Mesendoderm (in vitro differentiated cells): ENCODE results near the gene ESAM.

ENCODE experiments used
- DNase-seq: peaks from one replicate; pipeline ENCODE4 v3.0.0; 2013
- H2AK5ac ChIP-seq: 2 replicates; pipeline ENCODE4 v1.6.1; 2013; ENCODE audit warnings: low read length, inconsistent platforms
- H2BK120ac ChIP-seq: 2 replicates; pipeline ENCODE4 v1.6.1; 2013; ENCODE audit warnings: low read depth, mild to moderate bottlenecking, low read length, moderate library complexity, mixed read lengths
- H2BK15ac ChIP-seq: replicated peaks from 2 replicates; pipeline ENCODE4 v1.6.1; 2013; ENCODE audit warnings: low read depth, mild to moderate bottlenecking, moderate library complexity
- H2BK5ac ChIP-seq: 2 replicates; pipeline ENCODE4 v1.6.1; 2013; ENCODE audit warnings: low read length, inconsistent platforms
- H3K18ac ChIP-seq: 2 replicates; pipeline ENCODE4 v1.6.1; 2013; ENCODE audit warnings: mild to moderate bottlenecking, low read length, mixed read lengths
- H3K23ac ChIP-seq: one replicate; pipeline ENCODE4 v1.6.1; 2013; ENCODE audit warnings: low read length
- H3K27ac ChIP-seq: 2 replicates; pipeline ENCODE4 v1.5.1; 2013; ENCODE audit warnings: low read depth, mild to moderate bottlenecking, inconsistent platforms, low read length, moderate library complexity
- H3K27me3 ChIP-seq: 2 replicates; pipeline ENCODE4 v1.6.1; 2013; ENCODE audit warnings: low read length, control low read depth, mild to moderate bottlenecking, inconsistent platforms; ENCODE audit not compliant: insufficient read depth, poor library complexity
- H3K36me3 ChIP-seq: 2 replicates; pipeline ENCODE4 v1.6.1; 2013; ENCODE audit warnings: low read length, inconsistent platforms; ENCODE audit not compliant: control insufficient read depth, insufficient read depth
- H3K4ac ChIP-seq: one replicate; pipeline ENCODE4 v1.6.1; 2013; ENCODE audit warnings: low read depth, mild to moderate bottlenecking, low read length, moderate library complexity
- H3K4me1 ChIP-seq: 2 replicates; pipeline ENCODE4 v1.6.1; 2013; ENCODE audit warnings: low read depth, low read length, inconsistent platforms; ENCODE audit not compliant: control insufficient read depth
- H3K4me2 ChIP-seq: 2 replicates; pipeline ENCODE4 v1.6.1; 2013; ENCODE audit warnings: low read length
- H3K4me3 ChIP-seq: 2 replicates; pipeline ENCODE4 v1.5.1; 2013; ENCODE audit warnings: mild to moderate bottlenecking, low read length
- H3K56ac ChIP-seq: one replicate; pipeline ENCODE4 v1.6.1; 2013; ENCODE audit warnings: low read length
- H3K79me1 ChIP-seq: 2 replicates; pipeline ENCODE4 v1.6.1; 2013; ENCODE audit warnings: low read length, inconsistent platforms
- H3K79me2 ChIP-seq: 2 replicates; pipeline ENCODE4 v1.6.1; 2013; ENCODE audit warnings: mild to moderate bottlenecking, low read length; ENCODE audit not compliant: control insufficient read depth, insufficient read depth
- H3K9ac ChIP-seq: 2 replicates; pipeline ENCODE4 v1.6.1; 2013; ENCODE audit warnings: low read length, inconsistent platforms
- H4K5ac ChIP-seq: one replicate; pipeline ENCODE4 v1.6.1; 2013; ENCODE audit warnings: low read length
- H4K8ac ChIP-seq: one replicate; pipeline ENCODE4 v1.6.1; 2013; ENCODE audit warnings: low read depth, mild to moderate bottlenecking, control low read depth, low read length, moderate library complexity
- WGBS: extraction: QIAGEN DNeasy Blood & Tissue Kit; methylation state at CpG from one replicate; pipeline ENCODE4 v1.1.7; 2013; ENCODE audit warnings: low lambda C conversion rate, missing lambda C conversion rate; ENCODE audit not compliant: insufficient coverage; ENCODE audit errors: extremely low coverage; 5-methylcytosine and 5-hydroxymethylcytosine counted together

The ESAM gene

GRCh38 chr11:124757320-124757719 is 4.8 kb downstream of the ESAM start:
- Histone ChIP-seq H3K4me3 (no peak overlapping the region), H3K18ac (no peak overlapping the region), H3K79me1 (no peaks in the 10 kb centered on the region), H3K4me2 (no peak overlapping the region), H3K79me2 (no peaks in the 10 kb centered on the region), H3K23ac (no peak overlapping the region), H2BK5ac (no peak overlapping the region), H3K27me3 (peaks cover 72% of the 10 kb centered on the region), H3K27ac (no peak overlapping the region), H3K4me1 (peaks cover 7% of the 10 kb centered on the region), H3K56ac (no peak overlapping the region), H4K8ac (no peak overlapping the region), H4K5ac (no peak overlapping the region), H2BK15ac (no peak overlapping the region), H2BK120ac (no peak overlapping the region), H2AK5ac (no peak overlapping the region), H3K9ac (no peak overlapping the region), H3K36me3 (no peaks in the 10 kb centered on the region), H3K4ac (no peak overlapping the region)
- WGBS, result no CpG with 5 or more reads among the region's 3 CpGs
- DNase-seq, result no peak

GRCh38 chr11:124756753-124757227 is 5.3 kb downstream of the ESAM start:
- no peak overlapping the region for H3K56ac ChIP-seq
- H3K79me1 ChIP-seq, result no peaks in the 10 kb centered on the region
- no peak overlapping the region for H2BK120ac ChIP-seq
- H3K4me3 ChIP-seq, result no peak overlapping the region
- H3K9ac ChIP-seq, result no peak overlapping the region
- H3K27me3 ChIP-seq, result peaks cover 74% of the 10 kb centered on the region
- no CpG with 5 or more reads among the region's 6 CpGs for WGBS
- H2BK15ac ChIP-seq, result no peak overlapping the region
- H3K4ac ChIP-seq, result no peak overlapping the region
- H3K4me2 ChIP-seq, result no peak overlapping the region
- peaks cover 7% of the 10 kb centered on the region for H3K4me1 ChIP-seq
- H3K18ac ChIP-seq, result no peak overlapping the region
- H2BK5ac ChIP-seq, result no peak overlapping the region
- no peak overlapping the region for H4K5ac ChIP-seq
- no peak overlapping the region for H2AK5ac ChIP-seq
- no peak for DNase-seq
- no peaks in the 10 kb centered on the region for H3K36me3 ChIP-seq
- no peak overlapping the region for H3K27ac ChIP-seq
- H3K23ac ChIP-seq, result no peak overlapping the region
- no peaks in the 10 kb centered on the region for H3K79me2 ChIP-seq
- H4K8ac ChIP-seq, result no peak overlapping the region

- DNase-seq, result no peak
Observed at GRCh38 chr11:124756033-124756752, 5.9 kb downstream of the ESAM start.

DNA sequence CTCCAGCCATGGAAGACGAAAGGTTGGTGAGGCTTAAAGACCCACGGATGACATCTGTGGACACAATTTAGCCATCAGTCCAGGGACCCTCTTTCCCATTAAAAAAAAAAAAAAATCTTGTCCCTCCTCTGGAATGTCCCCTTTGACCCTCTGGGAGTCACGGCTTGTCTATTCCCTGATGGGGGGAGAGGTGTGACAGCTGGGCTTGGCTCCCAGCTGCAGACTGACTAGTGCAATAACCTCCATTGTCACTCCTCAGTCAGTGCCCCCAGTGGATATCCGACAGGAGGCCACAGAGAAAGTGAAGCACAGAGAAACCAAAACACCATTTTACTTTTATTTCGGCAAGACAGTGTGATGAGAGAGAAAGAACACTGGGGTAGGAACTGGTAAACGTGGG is 7.4 kb downstream of the ESAM start:
- H2BK15ac ChIP-seq, result no peak overlapping the region
- no peak overlapping the region for H3K18ac ChIP-seq
- H3K9ac ChIP-seq, result no peak overlapping the region
- H4K8ac ChIP-seq, result no peak overlapping the region
- H3K4me3 ChIP-seq, result no peak overlapping the region
- H2BK5ac ChIP-seq, result no peak overlapping the region
- H3K4ac ChIP-seq, result no peak overlapping the region
- WGBS, result no CpG with 5 or more reads among the region's 6 CpGs
- peaks cover 75% of the 10 kb centered on the region for H3K27me3 ChIP-seq
- no peak overlapping the region for H3K23ac ChIP-seq
- H2BK120ac ChIP-seq, result no peak overlapping the region
- no peak overlapping the region for H2AK5ac ChIP-seq
- peaks cover 4% of the 10 kb centered on the region for H3K4me1 ChIP-seq
- no peak overlapping the region for H3K27ac ChIP-seq
- no peak overlapping the region for H3K4me2 ChIP-seq
- H3K79me2 ChIP-seq, result no peaks in the 10 kb centered on the region
- H3K79me1 ChIP-seq, result no peaks in the 10 kb centered on the region
- no peak overlapping the region for H3K56ac ChIP-seq
- H3K36me3 ChIP-seq, result no peaks in the 10 kb centered on the region
- no peak for DNase-seq
- H4K5ac ChIP-seq, result no peak overlapping the region

More at GRCh38 chr11:124756033-124756752, 5.9 kb downstream of the ESAM start:
- H3K56ac ChIP-seq, result no peak overlapping the region
- no peak overlapping the region for H3K18ac ChIP-seq
- no peak overlapping the region for H2BK15ac ChIP-seq
- no peaks in the 10 kb centered on the region for H3K79me2 ChIP-seq
- peaks cover 74% of the 10 kb centered on the region for H3K27me3 ChIP-seq
- no peak overlapping the region for H3K9ac ChIP-seq
- H2BK5ac ChIP-seq, result no peak overlapping the region
- H3K23ac ChIP-seq, result no peak overlapping the region
- H3K79me1 ChIP-seq, result no peaks in the 10 kb centered on the region
- no peaks in the 10 kb centered on the region for H3K36me3 ChIP-seq
- no peak overlapping the region for H4K8ac ChIP-seq
- H3K27ac ChIP-seq, result no peak overlapping the region
- H2BK120ac ChIP-seq, result no peak overlapping the region
- H2AK5ac ChIP-seq, result no peak overlapping the region
- no peak overlapping the region for H3K4ac ChIP-seq
- no CpG with 5 or more reads among the region's 9 CpGs for WGBS
- no peak overlapping the region for H4K5ac ChIP-seq
- H3K4me3 ChIP-seq, result no peak overlapping the region
- H3K4me1 ChIP-seq, result peaks cover 6% of the 10 kb centered on the region
- H3K4me2 ChIP-seq, result no peak overlapping the region

GRCh38 chr11:124754309-124754708 is 7.8 kb downstream of the ESAM start:
- Histone ChIP-seq H3K18ac (no peak overlapping the region), H3K4ac (no peak overlapping the region), H3K23ac (no peak overlapping the region), H2BK15ac (no peak overlapping the region), H3K4me1 (peaks cover 4% of the 10 kb centered on the region), H2BK120ac (no peak overlapping the region), H2AK5ac (no peak overlapping the region), H3K79me2 (no peaks in the 10 kb centered on the region), H3K56ac (no peak overlapping the region), H3K27ac (no peak overlapping the region), H3K36me3 (no peaks in the 10 kb centered on the region), H3K4me3 (no peak overlapping the region), H3K79me1 (no peaks in the 10 kb centered on the region), H3K9ac (no peak overlapping the region), H4K5ac (no peak overlapping the region), H3K4me2 (no peak overlapping the region), H2BK5ac (no peak overlapping the region), H3K27me3 (peaks cover 74% of the 10 kb centered on the region), H4K8ac (no peak overlapping the region)
- WGBS, result no CpG with 5 or more reads among the region's 4 CpGs
- no peak for DNase-seq

DNA sequence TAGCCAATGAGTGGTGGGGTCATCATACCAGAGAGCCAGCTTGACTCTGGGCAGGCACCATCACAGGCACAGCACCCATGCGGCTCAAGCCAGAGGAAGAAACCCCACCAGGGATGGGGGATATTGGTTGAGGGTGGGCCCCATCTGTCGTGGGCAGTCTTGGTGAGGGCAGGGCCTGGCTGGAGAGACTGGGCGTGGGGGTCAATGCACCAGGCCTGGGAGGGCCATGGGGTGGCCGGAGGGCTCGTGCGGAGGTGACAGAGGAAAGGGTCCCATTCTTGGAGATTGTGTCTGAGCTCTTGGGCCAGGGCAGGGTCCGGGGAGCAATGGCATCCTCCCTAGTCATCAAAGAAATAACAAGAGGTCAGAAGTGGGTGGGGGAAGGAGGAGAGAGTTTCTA is 8.5 kb downstream of the ESAM start:
- Histone ChIP-seq H3K4me3 (no peak overlapping the region), H3K23ac (no peak overlapping the region), H4K8ac (no peak overlapping the region), H2BK120ac (no peak overlapping the region), H3K4ac (no peak overlapping the region), H3K79me2 (no peaks in the 10 kb centered on the region), H3K79me1 (no peaks in the 10 kb centered on the region), H3K27me3 (peaks cover 74% of the 10 kb centered on the region), H2BK5ac (no peak overlapping the region), H3K18ac (no peak overlapping the region), H3K4me2 (no peak overlapping the region), H3K36me3 (no peaks in the 10 kb centered on the region), H2BK15ac (no peak overlapping the region), H3K56ac (no peak overlapping the region), H2AK5ac (no peak overlapping the region), H3K27ac (no peak overlapping the region), H3K4me1 (peaks cover 4% of the 10 kb centered on the region), H4K5ac (no peak overlapping the region), H3K9ac (no peak overlapping the region)
- DNase-seq, result no peak
- WGBS, result no CpG with 5 or more reads among the region's 7 CpGs
